Measurements from ENCODE around the gene GPR179.

- TF ChIP-seq GATA2 (IDR thresholded peaks at IDR 0.05; ENCODE audit: insufficient read depth, insufficient read length, low read depth, low read length) (no peak), CTCF (IDR thresholded peaks at IDR 0.05; ENCODE audit: extremely low read depth in 1 of 2, insufficient read depth in 1 of 2, low read depth in 1 of 2, low read length in 2 of 2) (no peak), POLR2A (IDR thresholded peaks at IDR 0.05; ENCODE audit: low read depth, low read length) (no peak), EZH2 (IDR thresholded peaks at IDR 0.05; ENCODE audit: borderline replicate concordance, low read depth, low read length, severe bottlenecking) (no peak), MYC (IDR thresholded peaks at IDR 0.05; ENCODE audit: low read depth, low read length) (no peak), JUN (IDR thresholded peaks at IDR 0.05; ENCODE audit: borderline replicate concordance, insufficient read depth, insufficient read length, low read depth) (no peak), POLR2AphosphoS5 (IDR thresholded peaks at IDR 0.05; ENCODE audit: insufficient read depth, low read depth, low read length) (no peak), FOS (IDR thresholded peaks at IDR 0.05; ENCODE audit: borderline replicate concordance, insufficient read depth, low read length) (no peak)
- TF ChIP-seq, protein P1, sequence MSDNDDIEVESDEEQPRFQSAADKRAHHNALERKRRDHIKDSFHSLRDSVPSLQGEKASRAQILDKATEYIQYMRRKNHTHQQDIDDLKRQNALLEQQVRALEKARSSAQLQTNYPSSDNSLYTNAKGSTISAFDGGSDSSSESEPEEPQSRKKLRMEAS (IDR thresholded peaks at IDR 0.05; ENCODE audit: insufficient read depth, insufficient read length) = no peak
These were observed 709 bp downstream of the GPR179 start for GRCh38 chr17:38342886-38343607.

Data from endothelial cell of umbilical vein (primary cell).